Smooth muscle cell (in vitro differentiated cells): ENCODE measurements around the gene TARP.

Experiments used
- DNase-seq: peaks from one replicate; lab custom pipeline; 2025; ENCODE audit not compliant: unreplicated experiment; lab: John Stamatoyannopoulos, UW
- H2AFZ ChIP-seq: fragments of 200-600 bp; sonication (generic); 2 replicates; pipeline ENCODE4 v1.6.0; 2016; ENCODE audit warnings: antibody characterized with exemption, low read depth, mild to moderate bottlenecking
- H3F3A ChIP-seq: fragments of 200-600 bp; sonication (generic); 2 replicates; pipeline ENCODE4 v1.6.0; 2017; ENCODE audit warnings: antibody characterized with exemption, low read depth
- H3K27ac ChIP-seq: fragments of 200-600 bp; sonication (generic); 2 replicates; pipeline ENCODE4 v1.5.1; 2016; ENCODE audit warnings: low read depth, mild to moderate bottlenecking
- H3K27me3 ChIP-seq: fragments of 200-600 bp; sonication (generic); 2 replicates; pipeline ENCODE4 v1.6.1; 2016; ENCODE audit warnings: low read depth, mild to moderate bottlenecking
- H3K36me3 ChIP-seq: fragments of 200-600 bp; sonication (generic); 2 replicates; pipeline ENCODE4 v1.5.1; 2016; ENCODE audit warnings: low read depth
- H3K4me1 ChIP-seq: fragments of 200-600 bp; sonication (generic); 2 replicates; pipeline ENCODE4 v1.5.1; 2016; ENCODE audit warnings: low read depth
- H3K4me2 ChIP-seq: fragments of 200-600 bp; sonication (generic); 2 replicates; pipeline ENCODE4 v1.6.0; 2016; ENCODE audit warnings: mild to moderate bottlenecking
- H3K4me3 ChIP-seq: fragments of 200-600 bp; sonication (generic); 2 replicates; pipeline ENCODE4 v1.5.1; 2016; ENCODE audit warnings: mild to moderate bottlenecking
- H3K79me2 ChIP-seq: fragments of 200-600 bp; sonication (generic); 2 replicates; pipeline ENCODE4 v1.6.0; 2016; ENCODE audit warnings: low read depth, mild to moderate bottlenecking
- H3K9ac ChIP-seq: fragments of 200-600 bp; sonication (generic); 2 replicates; pipeline ENCODE4 v1.6.0; 2016; ENCODE audit warnings: low read depth
- H3K9me3 ChIP-seq: fragments of 200-600 bp; sonication (generic); replicated peaks from 2 replicates; pipeline ENCODE4 v1.5.1; 2016; ENCODE audit warnings: low read depth
- H4K20me1 ChIP-seq: fragments of 200-600 bp; sonication (generic); 2 replicates; pipeline ENCODE4 v1.6.0; 2016; ENCODE audit warnings: low read depth
- CTCF ChIP-seq: fragments of 200-600 bp; sonication (generic); IDR thresholded peaks from 2 replicates; pipeline ENCODE4 v1.5.1; 2017; ENCODE audit warnings: borderline replicate concordance, mild to moderate bottlenecking, antibody characterized with exemption; ENCODE audit not compliant: insufficient read depth, poor library complexity, severe bottlenecking
- WGBS: methylation state at CpG from one replicate; pipeline ENCODE4 v1.1.7; 2016; ENCODE audit warnings: low lambda C conversion rate; 5-methylcytosine and 5-hydroxymethylcytosine counted together

TARP gene

GRCh38 chr7:38273286-38273995 is at the start of gene TARP:
Gene TARP, minus strand, starts transcription at chr7:38273636.
- H4K20me1 ChIP-seq = no peaks in the 10 kb centered on the region
- no peak for DNase-seq
- H3K36me3 ChIP-seq = no peaks in the 10 kb centered on the region
- H3K4me1 ChIP-seq = no peaks in the 10 kb centered on the region
- H3F3A ChIP-seq = no peaks in the 10 kb centered on the region
- WGBS = 88% methylated on average over 2 of the region's 2 CpGs
- no peak within 1 kb of the TSS for H3K9ac ChIP-seq
- H2AFZ ChIP-seq = no peak within 1 kb of the TSS
- no peak for TF ChIP-seq CTCF
- no peaks in the 10 kb centered on the region for H3K27me3 ChIP-seq
- H3K4me3 ChIP-seq = no peak within 1 kb of the TSS
- no peaks in the 10 kb centered on the region for H3K79me2 ChIP-seq
- no peak within 1 kb of the TSS for H3K4me2 ChIP-seq
- H3K27ac ChIP-seq = no peak within 1 kb of the TSS
- no peaks in the 10 kb centered on the region for H3K9me3 ChIP-seq

GRCh38 chr7:38323156-38323555 is 49.7 kb upstream of the TARP start:
- no peaks in the 10 kb centered on the region for H4K20me1 ChIP-seq
- no peak for TF ChIP-seq CTCF
- H3F3A ChIP-seq = no peaks in the 10 kb centered on the region
- DNase-seq = no peak
- H3K9me3 ChIP-seq = no peaks in the 10 kb centered on the region
- no peaks in the 10 kb centered on the region for H3K36me3 ChIP-seq
- H3K27me3 ChIP-seq = no peaks in the 10 kb centered on the region
- H3K4me3 ChIP-seq = no peak overlapping the region
- no peak overlapping the region for H3K27ac ChIP-seq
- no peak overlapping the region for H3K4me2 ChIP-seq
- H3K4me1 ChIP-seq = no peaks in the 10 kb centered on the region
- H2AFZ ChIP-seq = no peak overlapping the region
- no peaks in the 10 kb centered on the region for H3K79me2 ChIP-seq
- H3K9ac ChIP-seq = no peak overlapping the region
- WGBS = 95% methylated on average over 3 of the region's 3 CpGs

- Histone ChIP-seq H3K27me3 (no peaks in the 10 kb centered on the region), H2AFZ (no peak overlapping the region), H3K4me2 (no peak overlapping the region), H3K9ac (no peak overlapping the region), H3K27ac (no peak overlapping the region), H3F3A (no peaks in the 10 kb centered on the region), H3K4me1 (no peaks in the 10 kb centered on the region), H3K79me2 (no peaks in the 10 kb centered on the region), H3K4me3 (no peak overlapping the region), H3K9me3 (no peaks in the 10 kb centered on the region), H3K36me3 (no peaks in the 10 kb centered on the region), H4K20me1 (no peaks in the 10 kb centered on the region)
- TF ChIP-seq CTCF = no peak
- 97% methylated on average over 5 of the region's 5 CpGs for WGBS
- DNase-seq = no peak
Observed at GRCh38 chr7:38322461-38322860, 49.0 kb upstream of the TARP start.

- WGBS = 93% methylated on average over 2 of the region's 2 CpGs
- H3K4me3 ChIP-seq = no peak overlapping the region
- no peak for DNase-seq
- no peak overlapping the region for H2AFZ ChIP-seq
- TF ChIP-seq CTCF = no peak
- H3K36me3 ChIP-seq = no peaks in the 10 kb centered on the region
- H4K20me1 ChIP-seq = no peaks in the 10 kb centered on the region
- H3K9me3 ChIP-seq = no peaks in the 10 kb centered on the region
- no peak overlapping the region for H3K9ac ChIP-seq
- H3K4me2 ChIP-seq = peak overlapping the region; percentile 25
- no peaks in the 10 kb centered on the region for H3F3A ChIP-seq
- no peaks in the 10 kb centered on the region for H3K4me1 ChIP-seq
- H3K79me2 ChIP-seq = no peaks in the 10 kb centered on the region
- H3K27me3 ChIP-seq = no peaks in the 10 kb centered on the region
- no peak overlapping the region for H3K27ac ChIP-seq
Observed at GRCh38 chr7:38321967-38322366, 48.5 kb upstream of the TARP start.
